KMS-11 (cell line): ENCODE data around the gene C2CD4A.

Experiments
- H2AFZ ChIP-seq: fragments of 200-600 bp; sonication (generic); 2 replicates; pipeline ENCODE4 v1.6.1; 2016; ENCODE audit warnings: antibody characterized with exemption, mixed run types, low read depth
- H3K27ac ChIP-seq: fragments of 200-600 bp; sonication (generic); 2 replicates; pipeline ENCODE4 v1.6.1; 2016; ENCODE audit warnings: mild to moderate bottlenecking, mixed run types
- H3K27me3 ChIP-seq: fragments of 200-600 bp; sonication (generic); 2 replicates; pipeline ENCODE4 v1.6.1; 2017; ENCODE audit warnings: mild to moderate bottlenecking, low read depth, mixed run types, moderate library complexity; ENCODE audit not compliant: insufficient read depth
- H3K36me3 ChIP-seq: fragments of 200-600 bp; sonication (generic); 2 replicates; pipeline ENCODE4 v1.6.1; 2017; ENCODE audit warnings: mild to moderate bottlenecking, mixed run types; ENCODE audit not compliant: insufficient read depth
- H3K4me1 ChIP-seq: fragments of 200-600 bp; sonication (generic); 2 replicates; pipeline ENCODE4 v1.6.1; 2016; ENCODE audit warnings: mild to moderate bottlenecking, low read depth, mixed run types; ENCODE audit not compliant: poor library complexity, severe bottlenecking
- H3K4me2 ChIP-seq: fragments of 200-600 bp; sonication (generic); 2 replicates; pipeline ENCODE4 v1.7.0; 2016; ENCODE audit warnings: mild to moderate bottlenecking, mixed run types
- H3K4me3 ChIP-seq: fragments of 200-600 bp; sonication (generic); IDR thresholded peaks from 2 replicates; pipeline ENCODE4 v1.6.1; 2017; ENCODE audit warnings: low read depth, low read length, mixed read lengths; ENCODE audit not compliant: insufficient read depth
- H3K79me2 ChIP-seq: fragments of 200-600 bp; sonication (generic); 2 replicates; pipeline ENCODE4 v1.6.1; 2016; ENCODE audit warnings: low read depth, mixed run types; ENCODE audit not compliant: insufficient read depth
- H3K9ac ChIP-seq: fragments of 200-600 bp; sonication (generic); 2 replicates; pipeline ENCODE4 v1.6.1; 2016; ENCODE audit warnings: mild to moderate bottlenecking, mixed run types
- H4K20me1 ChIP-seq: fragments of 200-600 bp; sonication (generic); 2 replicates; pipeline ENCODE4 v1.6.1; 2016; ENCODE audit warnings: mild to moderate bottlenecking, mixed run types; ENCODE audit not compliant: insufficient read depth
- CTCF ChIP-seq: fragments of 200-600 bp; sonication (generic); conservative IDR thresholded peaks from 2 replicates; pipeline ENCODE4 v1.6.1; 2017; ENCODE audit warnings: low read depth, mild to moderate bottlenecking, antibody characterized with exemption, low read length, moderate library complexity, mixed read lengths

C2CD4A gene

GRCh38 chr15:62106096-62106495 lies 39.3 kb downstream of the C2CD4A start:
- Histone ChIP-seq H3K27ac (no peak overlapping the region), H3K4me3 (no peak overlapping the region), H4K20me1 (no peaks in the 10 kb centered on the region), H2AFZ (no peak overlapping the region), H3K79me2 (no peaks in the 10 kb centered on the region), H3K4me2 (no peak overlapping the region), H3K36me3 (no peaks in the 10 kb centered on the region), H3K27me3 (no peaks in the 10 kb centered on the region), H3K9ac (no peak overlapping the region), H3K4me1 (no peaks in the 10 kb centered on the region)
- no peak for TF ChIP-seq CTCF

GRCh38 chr15:62107571-62108121 lies 40.9 kb downstream of the C2CD4A start:
- Histone ChIP-seq H3K79me2 (no peaks in the 10 kb centered on the region), H3K9ac (no peak overlapping the region), H3K36me3 (no peaks in the 10 kb centered on the region), H3K4me2 (no peak overlapping the region), H3K4me3 (no peak overlapping the region), H2AFZ (no peak overlapping the region), H4K20me1 (no peaks in the 10 kb centered on the region), H3K27ac (no peak overlapping the region), H3K27me3 (no peaks in the 10 kb centered on the region), H3K4me1 (no peaks in the 10 kb centered on the region)
- no peak for TF ChIP-seq CTCF

- Histone ChIP-seq H3K4me1 (no peaks in the 10 kb centered on the region), H3K36me3 (no peaks in the 10 kb centered on the region), H2AFZ (no peak overlapping the region), H3K4me3 (no peak overlapping the region), H4K20me1 (no peaks in the 10 kb centered on the region), H3K9ac (no peak overlapping the region), H3K79me2 (no peaks in the 10 kb centered on the region), H3K27ac (no peak overlapping the region), H3K4me2 (no peak overlapping the region), H3K27me3 (no peaks in the 10 kb centered on the region)
- no peak for TF ChIP-seq CTCF
Observed at GRCh38 chr15:62108411-62108810, 41.6 kb downstream of the C2CD4A start.

- H3K4me1 ChIP-seq: no peaks in the 10 kb centered on the region
- H3K36me3 ChIP-seq: no peaks in the 10 kb centered on the region
- H3K4me3 ChIP-seq: no peak overlapping the region
- H3K79me2 ChIP-seq: no peaks in the 10 kb centered on the region
- H4K20me1 ChIP-seq: no peaks in the 10 kb centered on the region
- H3K27me3 ChIP-seq: no peaks in the 10 kb centered on the region
- no peak overlapping the region for H3K4me2 ChIP-seq
- TF ChIP-seq CTCF: no peak
- no peak overlapping the region for H3K27ac ChIP-seq
- no peak overlapping the region for H3K9ac ChIP-seq
- no peak overlapping the region for H2AFZ ChIP-seq
Observed at GRCh38 chr15:62109437-62109836, 42.7 kb downstream of the C2CD4A start.
